Neuronal stem cell (in vitro differentiated cells): ENCODE measurements around the gene PEX14.

ENCODE experiments used
- DNase-seq: peaks from one replicate; pipeline ENCODE4 v3.0.0-alpha.2; 2013; ENCODE audit warnings: low spot score
- H2AFZ ChIP-seq: one replicate; pipeline ENCODE4 v1.6.1; 2013; ENCODE audit warnings: mild to moderate bottlenecking, low read length, inconsistent platforms
- H2AK5ac ChIP-seq: 2 replicates; pipeline ENCODE4 v1.6.1; 2013; ENCODE audit warnings: low read depth, mild to moderate bottlenecking, inconsistent platforms, low read length, moderate library complexity, mixed read lengths
- H2BK120ac ChIP-seq: 2 replicates; pipeline ENCODE4 v1.6.1; 2013; ENCODE audit warnings: low read depth, mild to moderate bottlenecking, inconsistent platforms, low read length, moderate library complexity, mixed read lengths
- H2BK12ac ChIP-seq: one replicate; pipeline ENCODE4 v1.6.1; 2013; ENCODE audit warnings: low read length, inconsistent platforms
- H2BK15ac ChIP-seq: 2 replicates; pipeline ENCODE4 v1.6.1; 2013; ENCODE audit warnings: mild to moderate bottlenecking, low read length, inconsistent platforms, mixed read lengths
- H2BK5ac ChIP-seq: one replicate; pipeline ENCODE4 v1.6.1; 2013; ENCODE audit warnings: inconsistent platforms, mild to moderate bottlenecking, low read length, moderate library complexity
- H3K14ac ChIP-seq: one replicate; pipeline ENCODE4 v1.6.1; 2013; ENCODE audit warnings: low read length, inconsistent platforms
- H3K18ac ChIP-seq: 2 replicates; pipeline ENCODE4 v1.6.1; 2013; ENCODE audit warnings: low read length, inconsistent platforms
- H3K23ac ChIP-seq: 2 replicates; pipeline ENCODE4 v1.6.1; 2013; ENCODE audit warnings: low read depth, mild to moderate bottlenecking, mixed read lengths, low read length, inconsistent platforms; ENCODE audit not compliant: poor library complexity
- H3K27ac ChIP-seq: replicated peaks from 3 replicates; pipeline ENCODE4 v1.5.1; 2013; ENCODE audit warnings: low read length, inconsistent platforms
- H3K27me3 ChIP-seq, 3 experiments: 2 replicates each; pipeline ENCODE4 v1.6.1; 2013; ENCODE audit warnings: low read length in 3 of 3, mild to moderate bottlenecking in 2 of 3, inconsistent platforms in 1 of 3, low read depth in 1 of 3, mixed read lengths in 1 of 3, moderate library complexity in 1 of 3; ENCODE audit not compliant: control insufficient read depth in 3 of 3, insufficient read depth in 3 of 3
- H3K36me3 ChIP-seq, 2 donors: replicated peaks in 1 of 2; 2 replicates each; pipeline ENCODE4 v1.6.1; 2013; ENCODE audit warnings: low read length in 2 of 2; ENCODE audit not compliant: control insufficient read depth in 2 of 2, insufficient read depth in 2 of 2
- H3K4ac ChIP-seq: 2 replicates; pipeline ENCODE4 v1.6.1; 2013; ENCODE audit warnings: inconsistent platforms, mild to moderate bottlenecking, low read length, moderate library complexity
- H3K4me1 ChIP-seq, 2 donors: 1 replicate in 1 of 2; 2 replicates in 1 of 2; pipeline ENCODE4 v1.6.1; 2013; ENCODE audit warnings: low read length in 2 of 2, low read depth in 1 of 2; ENCODE audit not compliant: control insufficient read depth in 2 of 2, insufficient read depth in 1 of 2
- H3K4me2 ChIP-seq: one replicate; pipeline ENCODE4 v1.6.1; 2013; ENCODE audit warnings: mild to moderate bottlenecking, low read length, inconsistent platforms; ENCODE audit not compliant: insufficient read depth, poor library complexity, severe bottlenecking
- H3K4me3 ChIP-seq, 2 donors: 2 replicates each; pipeline ENCODE4 v1.5.1; 2013; ENCODE audit warnings: low read length in 2 of 2, mild to moderate bottlenecking in 2 of 2, inconsistent platforms in 1 of 2, moderate library complexity in 1 of 2
- H3K79me1 ChIP-seq: one replicate; pipeline ENCODE4 v1.6.1; 2013; ENCODE audit warnings: low read depth, mild to moderate bottlenecking, inconsistent platforms, low read length, moderate library complexity
- H3K9ac ChIP-seq: one replicate; pipeline ENCODE4 v1.6.1; 2013; ENCODE audit warnings: mild to moderate bottlenecking, low read depth, low read length, inconsistent platforms; ENCODE audit not compliant: poor library complexity
- H3K9me3 ChIP-seq, 2 donors: replicated peaks in 1 of 2; 2 replicates each; pipeline versions ENCODE3 to v1.6.1; 2013; ENCODE audit warnings: low read length in 2 of 2, mild to moderate bottlenecking in 2 of 2, inconsistent platforms in 1 of 2, low read depth in 1 of 2, mixed read lengths in 1 of 2, moderate library complexity in 1 of 2; ENCODE audit not compliant: control insufficient read depth in 2 of 2, insufficient read depth in 1 of 2
- H4K8ac ChIP-seq: one replicate; pipeline ENCODE4 v1.6.1; 2013; ENCODE audit warnings: low read depth, mild to moderate bottlenecking, inconsistent platforms, low read length, moderate library complexity
- H4K91ac ChIP-seq: one replicate; pipeline ENCODE4 v1.6.1; 2013; ENCODE audit warnings: low read length, low read depth, mild to moderate bottlenecking, inconsistent platforms; ENCODE audit not compliant: poor library complexity
- WGBS, 2 donors: extraction: QIAGEN DNeasy Blood & Tissue Kit; methylation state at CpG; one replicate each; pipeline ENCODE4 v1.1.7; 2013; ENCODE audit warnings: missing lambda C conversion rate in 2 of 2, mixed read lengths in 1 of 2; ENCODE audit not compliant: insufficient read length in 2 of 2, insufficient replicate concordance in 1 of 2; ENCODE audit errors: extremely low coverage in 2 of 2; 5-methylcytosine and 5-hydroxymethylcytosine counted together

PEX14 gene

GRCh38 chr1:10432910-10433700, 41.6 kb upstream of the PEX14 start:
- Histone ChIP-seq H3K36me3 (peaks cover 3 to 26% of the 10 kb centered on the region in 2 donors), H3K27ac (no peak overlapping the region), H3K18ac (no peak overlapping the region), H3K23ac (no peak overlapping the region), H3K27me3 (no peaks in the 10 kb centered on the region), H2BK15ac (no peak overlapping the region), H3K4me2 (no peak overlapping the region), H3K14ac (no peak overlapping the region), H3K4ac (no peak overlapping the region), H2BK5ac (no peak overlapping the region), H3K9ac (no peak overlapping the region), H3K79me1 (peaks cover 11% of the 10 kb centered on the region), H3K4me1 (peaks cover 8 to 10% of the 10 kb centered on the region in 2 donors), H4K91ac (no peak overlapping the region), H2BK12ac (no peak overlapping the region), H2AFZ (no peak overlapping the region), H3K4me3 (peak overlapping the region in 1 of 2 donors; percentile 16), H3K9me3 (no peaks in the 10 kb centered on the region), H2AK5ac (no peak overlapping the region), H4K8ac (no peak overlapping the region), H2BK120ac (no peak overlapping the region)
- DNase-seq: no peak
- WGBS, 2 donors: no CpG with 5 or more reads among the region's 14 CpGs

GRCh38 chr1:10433790-10434189, 41.0 kb upstream of the PEX14 start:
- H3K9me3 ChIP-seq: no peaks in the 10 kb centered on the region
- WGBS, 2 donors: no CpG with 5 or more reads among the region's 11 CpGs
- H3K79me1 ChIP-seq: peaks cover 12% of the 10 kb centered on the region
- no peak overlapping the region for H3K4ac ChIP-seq
- no peak overlapping the region for H3K18ac ChIP-seq
- H3K4me2 ChIP-seq: no peak overlapping the region
- H4K8ac ChIP-seq: no peak overlapping the region
- DNase-seq: no peak
- H3K27me3 ChIP-seq: no peaks in the 10 kb centered on the region
- H2AFZ ChIP-seq: no peak overlapping the region
- no peak overlapping the region for H4K91ac ChIP-seq
- H2BK12ac ChIP-seq: no peak overlapping the region
- H3K36me3 ChIP-seq: peaks cover 3 to 26% of the 10 kb centered on the region in 2 donors
- no peak overlapping the region for H2AK5ac ChIP-seq
- H2BK15ac ChIP-seq: no peak overlapping the region
- no peak overlapping the region for H3K9ac ChIP-seq
- peaks cover 8 to 10% of the 10 kb centered on the region in 2 donors for H3K4me1 ChIP-seq
- H3K14ac ChIP-seq: no peak overlapping the region
- no peak overlapping the region for H3K4me3 ChIP-seq
- no peak overlapping the region for H2BK5ac ChIP-seq
- no peak overlapping the region for H2BK120ac ChIP-seq
- no peak overlapping the region for H3K27ac ChIP-seq
- H3K23ac ChIP-seq: no peak overlapping the region

- no peak overlapping the region for H2BK120ac ChIP-seq
- H3K36me3 ChIP-seq: peaks cover 3 to 26% of the 10 kb centered on the region in 2 donors
- no peaks in the 10 kb centered on the region for H3K27me3 ChIP-seq
- no peaks in the 10 kb centered on the region for H3K9me3 ChIP-seq
- no peak overlapping the region for H4K8ac ChIP-seq
- no peak overlapping the region for H3K23ac ChIP-seq
- peaks cover 8 to 10% of the 10 kb centered on the region in 2 donors for H3K4me1 ChIP-seq
- no peak overlapping the region for H3K14ac ChIP-seq
- H4K91ac ChIP-seq: no peak overlapping the region
- no CpG with 5 or more reads among the region's 5 CpGs for WGBS, 2 donors
- DNase-seq: no peak
- H3K79me1 ChIP-seq: peaks cover 12% of the 10 kb centered on the region
- no peak overlapping the region for H2BK12ac ChIP-seq
- no peak overlapping the region for H3K18ac ChIP-seq
- no peak overlapping the region for H3K4me2 ChIP-seq
- no peak overlapping the region for H2AK5ac ChIP-seq
- no peak overlapping the region for H3K4me3 ChIP-seq
- no peak overlapping the region for H2BK5ac ChIP-seq
- H3K9ac ChIP-seq: no peak overlapping the region
- H2BK15ac ChIP-seq: no peak overlapping the region
- H3K4ac ChIP-seq: no peak overlapping the region
- no peak overlapping the region for H2AFZ ChIP-seq
- no peak overlapping the region for H3K27ac ChIP-seq
These were observed 40.2 kb upstream of the PEX14 start for GRCh38 chr1:10434590-10434989.

- Histone ChIP-seq H3K79me1 (peaks cover 6% of the 10 kb centered on the region), H2BK5ac (no peak overlapping the region), H2AK5ac (no peak overlapping the region), H3K23ac (no peak overlapping the region), H2BK15ac (no peak overlapping the region), H3K14ac (no peak overlapping the region), H2BK120ac (no peak overlapping the region), H3K27ac (no peak overlapping the region), H3K4me1 (peaks cover 0 to 3% of the 10 kb centered on the region in 2 donors), H3K9me3 (no peaks in the 10 kb centered on the region), H3K36me3 (peaks cover 3 to 43% of the 10 kb centered on the region in 2 donors), H4K8ac (no peak overlapping the region), H3K18ac (no peak overlapping the region), H2AFZ (no peak overlapping the region), H3K4me3 (no peak overlapping the region), H3K27me3 (no peaks in the 10 kb centered on the region), H4K91ac (no peak overlapping the region), H3K4me2 (no peak overlapping the region), H3K9ac (no peak overlapping the region), H3K4ac (no peak overlapping the region), H2BK12ac (no peak overlapping the region)
- DNase-seq: no peak
- no CpG with 5 or more reads among the region's 1 CpG for WGBS, 2 donors
These were observed 37.7 kb upstream of the PEX14 start for GRCh38 chr1:10437052-10437451.
